Measurements from ENCODE around the gene TNFSF8. TPM values are rescaled to one million over a fixed set of nuclear protein-coding genes. Genes with fewer than 3 reads are reported as not detected.

TNFSF8 gene
- total and polyA plus RNA-seq, 2 of the 8 experiments (the other 6 are each of a cell fraction or from before 2014, with no cell fraction given) = not detected

DNA sequence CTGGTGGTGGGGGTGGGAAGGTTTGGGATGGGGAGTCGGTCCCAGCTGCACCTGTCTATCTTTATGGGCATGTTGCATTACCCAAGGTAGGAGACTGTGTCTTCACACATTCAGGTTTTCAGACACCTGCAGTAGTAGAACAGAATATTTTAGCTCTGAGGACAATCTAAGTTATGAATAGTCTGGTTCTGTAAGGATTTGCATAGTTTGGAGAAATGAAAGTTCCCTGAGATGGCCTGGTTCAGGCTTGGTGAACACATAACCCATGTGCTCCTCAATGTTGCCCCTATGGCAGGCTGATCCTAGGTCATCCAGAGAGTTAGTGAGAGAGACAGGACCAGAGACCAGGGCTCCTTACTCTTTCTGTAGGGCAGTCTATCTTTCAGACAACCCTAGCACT is 20.7 kb downstream of the TNFSF8 start:
- Histone ChIP-seq H2BK120ac (replicated peaks; ENCODE audit: low read depth, low read length) (no peak overlapping the region), H2AK5ac (ENCODE audit: low read depth, low read length) (no peak overlapping the region), H3K79me2 (ENCODE audit: control insufficient read depth in 1 of 2, insufficient read depth in 2 of 2, low read length in 2 of 2) (no peaks in the 10 kb centered on the region), H2BK5ac (ENCODE audit: low read depth, low read length) (0 out of 2 replicates have a peak overlapping the region, but pooled peaks have one; percentile 18), H3K23ac (ENCODE audit: insufficient read length) (no peak overlapping the region), H3K14ac (ENCODE audit: insufficient read length) (no peak overlapping the region), H3K9me3 (ENCODE audit: insufficient read depth in 2 of 2, low read depth in 1 of 2, low read length in 1 of 2) (no peaks in the 10 kb centered on the region), H2BK12ac (ENCODE audit: low read depth, low read length) (no peak overlapping the region), H3K56ac (replicated peaks; ENCODE audit: insufficient read length, low read depth, low read length) (no peak overlapping the region), H4K20me1 (replicated peaks in 1 of 2; ENCODE audit: control insufficient read depth in 1 of 2, insufficient read depth in 2 of 2, low read length in 2 of 2) (no peaks in the 10 kb centered on the region), H3K4me2 (ENCODE audit: insufficient read depth in 1 of 2, low read depth in 2 of 2, low read length in 2 of 2) (no peak overlapping the region), H3K27me3 (replicated peaks in 1 of 4; ENCODE audit: control insufficient read depth in 3 of 4, extremely low read depth in 1 of 4, insufficient read depth in 3 of 4, low read length in 3 of 4) (peaks cover 0 to 9% (median 2%) of the 10 kb centered on the region in 4 experiments; a peak in 4 of 7 replicates), H3K79me1 (ENCODE audit: low read depth, low read length) (no peaks in the 10 kb centered on the region), H4K5ac (ENCODE audit: insufficient read length, low read depth, low read length) (no peak overlapping the region), H3K4me3 (ENCODE audit: extremely low read depth in 1 of 4, insufficient read depth in 2 of 4, low read depth in 3 of 4, low read length in 4 of 4) (no peak overlapping the region), H3K9ac (replicated peaks in 1 of 4; ENCODE audit: extremely low read depth in 1 of 4, low read depth in 3 of 4, low read length in 3 of 4) (no peak overlapping the region), H3K4me1 (replicated peaks in 1 of 4; ENCODE audit: control insufficient read depth in 3 of 4, insufficient read depth in 4 of 4, low read length in 3 of 4) (no peaks in the 10 kb centered on the region), H4K91ac (replicated peaks; ENCODE audit: insufficient read length, low read length) (no peak overlapping the region), H2BK20ac (ENCODE audit: low read length) (no peak overlapping the region), H3K36me3 (ENCODE audit: control insufficient read depth in 2 of 4, insufficient read depth in 4 of 4, low read length in 3 of 4) (no peaks in the 10 kb centered on the region), H3K23me2 (ENCODE audit: low read depth, low read length) (no peaks in the 10 kb centered on the region), H3K18ac (ENCODE audit: extremely low read depth, low read length) (no peak overlapping the region), H2AFZ (ENCODE audit: low read length) (no peak overlapping the region), H4K8ac (ENCODE audit: extremely low read depth, insufficient read depth, low read length) (no peak overlapping the region), H2BK15ac (ENCODE audit: low read length) (no peak overlapping the region), H3K4ac (replicated peaks; ENCODE audit: insufficient read length, low read depth, low read length) (no peak overlapping the region), H3K27ac (ENCODE audit: low read depth, low read length) (no peak overlapping the region)
- CTCF ChIA-PET (ENCODE audit: partially characterized antibody) = interaction anchor here (0.9 to 16.1 kb wide), 17 partner anchors 10 to 256 kb away, joined by 3 to 269 read pairs (median 4); partner anchors contain the start of genes TEX48 and TNFSF15
- WGBS, 2 experiments (ENCODE audit: extremely low coverage in 1 of 2, insufficient coverage in 1 of 2, insufficient read length in 1 of 2, insufficient replicate concordance in 2 of 2, low coverage in 1 of 2, low lambda C conversion rate in 2 of 2, missing lambda C conversion rate in 1 of 2) = 100% methylated on average over 1 of the region's 1 CpG; no CpG with 5 or more reads in 1 of the 2 experiments
- DNase-seq (ENCODE audit: low read depth in 1 of 2, low spot score in 2 of 2) (no peak), FAIRE-seq (no peak)
- POLR2A ChIA-PET (ENCODE audit: partially characterized antibody) = no interaction called here
- TF ChIP-seq TAF7 (optimal IDR thresholded peaks at IDR 0.05; ENCODE audit: borderline replicate concordance, low read depth, low read length) = no peak
- TF ChIP-seq TCF12 (IDR thresholded peaks at IDR 0.05; ENCODE audit: low read depth, low read length) = no peak
- TF ChIP-seq CTCF (IDR thresholded peaks at IDR 0.05; ENCODE audit: control extremely low read depth in 1 of 3, insufficient read depth in 1 of 3, low read depth in 1 of 3, low read length in 3 of 3) = no peak
- no peak for TF ChIP-seq SRF (IDR thresholded peaks at IDR 0.05; ENCODE audit: low read depth, low read length)
- TF ChIP-seq JUN (IDR thresholded peaks at IDR 0.05; ENCODE audit: low read depth, low read length) = no peak
- TF ChIP-seq, protein P1, sequence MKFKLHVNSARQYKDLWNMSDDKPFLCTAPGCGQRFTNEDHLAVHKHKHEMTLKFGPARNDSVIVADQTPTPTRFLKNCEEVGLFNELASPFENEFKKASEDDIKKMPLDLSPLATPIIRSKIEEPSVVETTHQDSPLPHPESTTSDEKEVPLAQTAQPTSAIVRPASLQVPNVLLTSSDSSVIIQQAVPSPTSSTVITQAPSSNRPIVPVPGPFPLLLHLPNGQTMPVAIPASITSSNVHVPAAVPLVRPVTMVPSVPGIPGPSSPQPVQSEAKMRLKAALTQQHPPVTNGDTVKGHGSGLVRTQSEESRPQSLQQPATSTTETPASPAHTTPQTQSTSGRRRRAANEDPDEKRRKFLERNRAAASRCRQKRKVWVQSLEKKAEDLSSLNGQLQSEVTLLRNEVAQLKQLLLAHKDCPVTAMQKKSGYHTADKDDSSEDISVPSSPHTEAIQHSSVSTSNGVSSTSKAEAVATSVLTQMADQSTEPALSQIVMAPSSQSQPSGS (IDR thresholded peaks at IDR 0.05; ENCODE audit: low read length) = no peak
- no peak for TF ChIP-seq KDM1A (IDR thresholded peaks at IDR 0.05; ENCODE audit: borderline replicate concordance, low read length)
- no peak for TF ChIP-seq MAX (IDR thresholded peaks at IDR 0.05)
- no peak for TF ChIP-seq CBX5 (IDR thresholded peaks at IDR 0.05; ENCODE audit: low read depth, low read length)
- TF ChIP-seq POLR2A (IDR thresholded peaks at IDR 0.05; ENCODE audit: control extremely low read depth in 1 of 2, low read depth in 2 of 2, low read length in 2 of 2) = no peak

Data from H1 (cell line).